HEK293T (cell line): ENCODE data around the gene CA10.

Experiments used
- BHLHE40 ChIP-seq: fragments of 450-650 bp; IDR thresholded peaks from 2 replicates; pipeline ENCODE4 v1.6.1; 2016; ENCODE audit warnings: mild to moderate bottlenecking, moderate library complexity, borderline replicate concordance
- ELF4 ChIP-seq: fragments of 450-650 bp; IDR thresholded peaks from 2 replicates; pipeline ENCODE4 v1.6.1; 2017; ENCODE audit warnings: antibody characterized with exemption
- FOXA1 ChIP-seq: fragments of 450-650 bp; IDR thresholded peaks from 2 replicates; pipeline ENCODE4 v1.6.1; 2016; ENCODE audit warnings: mild to moderate bottlenecking
- FOXM1 ChIP-seq: fragments of 450-650 bp; IDR thresholded peaks from 2 replicates; pipeline ENCODE4 v1.6.1; 2017; ENCODE audit warnings: mild to moderate bottlenecking, borderline replicate concordance
- HDGF ChIP-seq: fragments of 450-650 bp; IDR thresholded peaks from 2 replicates; pipeline ENCODE4 v1.6.1; 2017; ENCODE audit warnings: antibody characterized with exemption, borderline replicate concordance
- NFRKB ChIP-seq: fragments of 450-650 bp; IDR thresholded peaks from 2 replicates; pipeline ENCODE4 v1.6.1; 2016; ENCODE audit warnings: mild to moderate bottlenecking, moderate library complexity
- SP1 ChIP-seq: fragments of 450-650 bp; IDR thresholded peaks from 2 replicates; pipeline ENCODE4 v1.6.1; 2017
- SUZ12 ChIP-seq: fragments of 450-650 bp; IDR thresholded peaks from 2 replicates; pipeline ENCODE4 v1.6.1; 2016; ENCODE audit warnings: mild to moderate bottlenecking
- TARDBP ChIP-seq: fragments of 450-650 bp; IDR thresholded peaks from 2 replicates; pipeline ENCODE4 v1.6.1; 2016
- ZNF384 ChIP-seq: fragments of 450-650 bp; IDR thresholded peaks from 2 replicates; pipeline ENCODE4 v1.6.1; 2016
- TF ChIP-seq, protein P1 (sequence below): fragments of 450-650 bp; IDR thresholded peaks from 2 replicates; pipeline ENCODE4 v1.6.1; 2016

- TF ChIP-seq, protein P1, sequence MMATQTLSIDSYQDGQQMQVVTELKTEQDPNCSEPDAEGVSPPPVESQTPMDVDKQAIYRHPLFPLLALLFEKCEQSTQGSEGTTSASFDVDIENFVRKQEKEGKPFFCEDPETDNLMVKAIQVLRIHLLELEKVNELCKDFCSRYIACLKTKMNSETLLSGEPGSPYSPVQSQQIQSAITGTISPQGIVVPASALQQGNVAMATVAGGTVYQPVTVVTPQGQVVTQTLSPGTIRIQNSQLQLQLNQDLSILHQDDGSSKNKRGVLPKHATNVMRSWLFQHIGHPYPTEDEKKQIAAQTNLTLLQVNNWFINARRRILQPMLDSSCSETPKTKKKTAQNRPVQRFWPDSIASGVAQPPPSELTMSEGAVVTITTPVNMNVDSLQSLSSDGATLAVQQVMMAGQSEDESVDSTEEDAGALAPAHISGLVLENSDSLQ: no peak
- no peak for TF ChIP-seq SP1
- TF ChIP-seq ZNF384: no peak
- TF ChIP-seq SUZ12: no peak
- TF ChIP-seq FOXA1: no peak
- no peak for TF ChIP-seq BHLHE40
- no peak for TF ChIP-seq FOXM1
- no peak for TF ChIP-seq TARDBP
- no peak for TF ChIP-seq ELF4
- no peak for TF ChIP-seq NFRKB
- no peak for TF ChIP-seq HDGF
Measured at GRCh38 chr17:52036416-52036815, 122.1 kb downstream of the CA10 start.
